HepG2 (cell line): Measurements from ENCODE around the gene DDX19B. TPM values are rescaled to one million over a fixed set of nuclear protein-coding genes. Genes with fewer than 3 reads are reported as not detected.
A peak's percentile ranks its signal among the peaks of the same experiment; 100 is the strongest.
"Not testable (repeated sequence)": the region's sequence is repeated elsewhere in the genome, so short reads cannot be mapped to it uniquely, and the experiment has no call there.

Source experiments
- ATAC-seq: fragments of 200-7000 bp; cut with Tn5 transposase; 3 replicates; pipeline ENCODE4 v1.9.1; 2020; ENCODE audit warnings: mild to moderate bottlenecking, moderate library complexity
- BruUV-seq: library from RNA; stranded (reverse); fragments of 400-500 nt; replicated peaks from 2 replicates; lab custom pipeline; 2021; lab: Mats Ljungman, UMichigan
- CTCF ChIA-PET: fragments of 300-600 bp; formaldehyde crosslinking; extraction: SDS; loops from one replicate; lab custom pipeline; 2021; ENCODE audit warnings: low total read pairs, inconsistent platforms, low intra/inter-chr PET ratio; lab: Yijun Ruan, JAX
- POLR2A ChIA-PET: fragments of 350-600 bp; sonication (Branson Sonifier 250); formaldehyde crosslinking; loops from one replicate; lab custom pipeline; 2020; ENCODE audit warnings: antibody characterized with exemption, inconsistent platforms; lab: Yijun Ruan, JAX
- DNase-seq: peaks from one replicate; pipeline ENCODE4 v3.0.0-alpha.2; 2015; ENCODE audit warnings: low spot score
- FAIRE-seq: peaks from 3 replicates; lab custom pipeline; 2011; peaks lifted over from hg19 to GRCh38; lab: Jason Lieb, UNC
- H2AFZ ChIP-seq: one replicate; pipeline ENCODE4 v1.6.1; 2011; ENCODE audit warnings: low read length, inconsistent platforms
- H3K27ac ChIP-seq: fragments of 300-600 bp; 3 replicates; pipeline ENCODE4 v1.8.0; 2011; ENCODE audit warnings: mixed run types, mild to moderate bottlenecking, mixed read lengths, low read length, inconsistent platforms; ENCODE audit not compliant: insufficient read depth; ENCODE audit errors: extremely low read length
- H3K27me3 ChIP-seq, 2 experiments: fragments of 200-600 bp in 1 of 2; 2 replicates in 1 of 2; 3 replicates in 1 of 2; pipeline versions ENCODE4 v1.6.0 to v1.8.0; 2011; ENCODE audit warnings: low read length in 2 of 2, mild to moderate bottlenecking in 2 of 2, moderate library complexity in 2 of 2, inconsistent platforms in 1 of 2; ENCODE audit not compliant: insufficient read depth in 2 of 2, control insufficient read depth in 1 of 2
- H3K36me3 ChIP-seq, 2 experiments: fragments of 200-600 bp in 1 of 2; replicated peaks in 1 of 2; 2 replicates in 1 of 2; 3 replicates in 1 of 2; pipeline versions ENCODE4 v1.5.1 to v1.8.0; 2011; ENCODE audit warnings: low read length in 2 of 2, inconsistent platforms in 1 of 2; ENCODE audit not compliant: insufficient read depth in 2 of 2, control insufficient read depth in 1 of 2
- H3K4me1 ChIP-seq: 2 replicates; pipeline ENCODE4 v1.5.1; 2012; ENCODE audit warnings: low read length, inconsistent platforms; ENCODE audit not compliant: insufficient read depth
- H3K4me2 ChIP-seq: 2 replicates; pipeline ENCODE4 v1.6.0; 2011; ENCODE audit warnings: low read depth, low read length, inconsistent platforms
- H3K4me3 ChIP-seq, 3 experiments: fragments of 200-600 bp in 1 of 3; sonication (generic), shearing (Covaris generic) in 1 of 3; replicated peaks in 1 of 3; 2 replicates each; pipeline ENCODE4 v1.5.1; 2011 to 2016; ENCODE audit warnings: low read length in 3 of 3, inconsistent platforms in 2 of 3, low read depth in 2 of 3, mild to moderate bottlenecking in 2 of 3, control low read depth in 1 of 3, mixed read lengths in 1 of 3; ENCODE audit not compliant: insufficient read depth in 1 of 3
- H3K79me2 ChIP-seq: one replicate; pipeline ENCODE4 v1.6.1; 2011; ENCODE audit warnings: low read length, inconsistent platforms; ENCODE audit not compliant: insufficient read depth
- H3K9ac ChIP-seq: 2 replicates; pipeline ENCODE4 v1.6.0; 2011; ENCODE audit warnings: mild to moderate bottlenecking, low read depth, low read length, inconsistent platforms; ENCODE audit not compliant: insufficient read depth
- H3K9me3 ChIP-seq: 2 replicates; pipeline ENCODE4 v1.5.1; 2012; ENCODE audit warnings: mild to moderate bottlenecking, low read length
- H4K20me1 ChIP-seq: 2 replicates; pipeline ENCODE4 v1.6.0; 2011; ENCODE audit warnings: inconsistent platforms, mild to moderate bottlenecking, low read length, moderate library complexity; ENCODE audit not compliant: insufficient read depth
- ZNF318 ChIP-seq: sonication (generic); formaldehyde crosslinking; IDR thresholded peaks from 2 replicates; pipeline ENCODE4 v1.4.0; 2020; ENCODE audit warnings: mild to moderate bottlenecking, missing genetic modification reagents
- ZNF780A ChIP-seq: sonication (generic); formaldehyde crosslinking; IDR thresholded peaks from 2 replicates; pipeline ENCODE4 v1.8.0; 2022; ENCODE audit warnings: mild to moderate bottlenecking, missing genetic modification reagents, moderate library complexity
- WGBS: methylation state at CpG from one replicate; pipeline ENCODE4 v1.1.6; 2017; ENCODE audit warnings: low lambda C conversion rate; 5-methylcytosine and 5-hydroxymethylcytosine counted together
- in situ Hi-C: cut with HindIII; loops from 2 replicates; pipeline ENCODE4 v1.10.0; 2017; ENCODE audit warnings: low pct_unique_long_range_greater_than_20kb; ENCODE audit not compliant: extremely low pct_ligation_motif_present
- intact Hi-C: fragments of 100-400 bp; cut with micrococcal nuclease; formaldehyde crosslinking; loops from one replicate; pipeline ENCODE4 v1.10.0; 2022; ENCODE audit not compliant: unreplicated experiment
- polyA plus RNA-seq, 8 experiments: library from polyadenylated mRNA; depleted of rRNA in 3 of 8; stranded (reverse) in 7 of 8; unstranded in 1 of 8; fragments of >200 nt; fragmentation: Illumina TruSeq in 4 of 8; extraction: Trizol in 4 of 8; gene quantifications; 2 replicates each; pipeline versions ENCODE4 v1.2.1 to v1.2.3, GENCODE V29; 2011 to 2016; ENCODE audit warnings: low read depth in 4 of 8, missing spikeins in 1 of 8, mixed read lengths in 1 of 8; ENCODE audit not compliant: insufficient read depth in 1 of 8
- total RNA-seq, 5 experiments: library from RNA; depleted of rRNA; stranded (reverse); fragments of >200 nt; fragmentation: Illumina TruSeq; extraction: Trizol; gene quantifications; 2 replicates each; pipeline ENCODE4 v1.2.3, GENCODE V29; 2016; ENCODE audit warnings: low read depth in 1 of 5
- TF ChIP-seq, protein P1 (sequence below): sonication (generic); formaldehyde crosslinking; IDR thresholded peaks from 2 replicates; pipeline ENCODE4 v1.4.0; 2020; ENCODE audit warnings: missing genetic modification reagents

The DDX19B gene
- total and polyA plus RNA-seq, 2 of the 13 experiments (the other 11 are each of a cell fraction or from before 2014, with no cell fraction given), result 36.2 to 40.0 TPM

DNA sequence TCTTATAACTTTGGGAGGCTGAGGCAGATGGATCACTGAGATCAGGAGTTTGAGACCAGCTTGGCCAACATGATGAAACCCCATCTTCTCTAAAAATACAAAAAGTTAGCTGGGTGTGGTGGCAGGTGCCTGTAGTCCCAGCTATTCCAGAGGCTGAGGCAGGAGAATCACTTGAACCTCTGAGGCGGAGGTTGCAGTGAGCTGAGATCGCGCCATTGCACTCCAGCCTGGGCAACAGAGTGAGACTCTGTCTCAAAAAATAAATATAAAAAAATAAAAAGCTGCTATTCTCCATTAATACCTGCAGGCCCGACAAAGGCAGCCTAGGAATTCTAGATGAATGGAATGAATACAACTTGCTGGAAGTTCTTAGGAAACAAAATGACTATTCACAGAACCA lies 49.3 kb upstream of the DDX19B start:
- BruUV-seq, ATAC-seq, H3K9me3 ChIP-seq, H3K27ac ChIP-seq, CTCF ChIA-PET: not testable (repeated sequence)
- peak overlapping the region; percentile 86 for H3K4me2 ChIP-seq
- H3K36me3 ChIP-seq, result peaks cover 22 to 27% of the 10 kb centered on the region in 2 experiments
- peak overlapping the region; percentile 36 to 62 (median 54); a peak in 3 of 6 replicates for H3K4me3 ChIP-seq
- peaks cover 29% of the 10 kb centered on the region for H3K4me1 ChIP-seq
- TF ChIP-seq, protein P1, sequence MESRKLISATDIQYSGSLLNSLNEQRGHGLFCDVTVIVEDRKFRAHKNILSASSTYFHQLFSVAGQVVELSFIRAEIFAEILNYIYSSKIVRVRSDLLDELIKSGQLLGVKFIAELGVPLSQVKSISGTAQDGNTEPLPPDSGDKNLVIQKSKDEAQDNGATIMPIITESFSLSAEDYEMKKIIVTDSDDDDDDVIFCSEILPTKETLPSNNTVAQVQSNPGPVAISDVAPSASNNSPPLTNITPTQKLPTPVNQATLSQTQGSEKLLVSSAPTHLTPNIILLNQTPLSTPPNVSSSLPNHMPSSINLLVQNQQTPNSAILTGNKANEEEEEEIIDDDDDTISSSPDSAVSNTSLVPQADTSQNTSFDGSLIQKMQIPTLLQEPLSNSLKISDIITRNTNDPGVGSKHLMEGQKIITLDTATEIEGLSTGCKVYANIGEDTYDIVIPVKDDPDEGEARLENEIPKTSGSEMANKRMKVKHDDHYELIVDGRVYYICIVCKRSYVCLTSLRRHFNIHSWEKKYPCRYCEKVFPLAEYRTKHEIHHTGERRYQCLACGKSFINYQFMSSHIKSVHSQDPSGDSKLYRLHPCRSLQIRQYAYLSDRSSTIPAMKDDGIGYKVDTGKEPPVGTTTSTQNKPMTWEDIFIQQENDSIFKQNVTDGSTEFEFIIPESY, result peak; percentile 68
- TF ChIP-seq, all 625 proteins: peak for 1; not testable (repeated sequence) for 624
- not testable (repeated sequence) for FAIRE-seq, H3K27me3 ChIP-seq, DNase-seq, H2AFZ ChIP-seq
- POLR2A ChIA-PET, result interaction anchor here (2.2 kb wide), 1 partner anchor 92 kb away, joined by 7 read pairs; no protein-coding TSS in a partner anchor
- H3K9ac ChIP-seq, result peak overlapping the region; percentile 62; the same call in 1 of the 2 replicates
- peaks cover 19% of the 10 kb centered on the region for H3K79me2 ChIP-seq
- peaks cover 24% of the 10 kb centered on the region for H4K20me1 ChIP-seq
- intact Hi-C loops (loop anchor here (5.0 kb wide), 1 partner anchor 97 kb away; no protein-coding TSS in a partner anchor), in situ Hi-C loops (loop anchor here (10.0 kb wide), 1 partner anchor 85 kb away; no protein-coding TSS in a partner anchor)
- 78% methylated on average over 4 of the region's 4 CpGs for WGBS

DNA sequence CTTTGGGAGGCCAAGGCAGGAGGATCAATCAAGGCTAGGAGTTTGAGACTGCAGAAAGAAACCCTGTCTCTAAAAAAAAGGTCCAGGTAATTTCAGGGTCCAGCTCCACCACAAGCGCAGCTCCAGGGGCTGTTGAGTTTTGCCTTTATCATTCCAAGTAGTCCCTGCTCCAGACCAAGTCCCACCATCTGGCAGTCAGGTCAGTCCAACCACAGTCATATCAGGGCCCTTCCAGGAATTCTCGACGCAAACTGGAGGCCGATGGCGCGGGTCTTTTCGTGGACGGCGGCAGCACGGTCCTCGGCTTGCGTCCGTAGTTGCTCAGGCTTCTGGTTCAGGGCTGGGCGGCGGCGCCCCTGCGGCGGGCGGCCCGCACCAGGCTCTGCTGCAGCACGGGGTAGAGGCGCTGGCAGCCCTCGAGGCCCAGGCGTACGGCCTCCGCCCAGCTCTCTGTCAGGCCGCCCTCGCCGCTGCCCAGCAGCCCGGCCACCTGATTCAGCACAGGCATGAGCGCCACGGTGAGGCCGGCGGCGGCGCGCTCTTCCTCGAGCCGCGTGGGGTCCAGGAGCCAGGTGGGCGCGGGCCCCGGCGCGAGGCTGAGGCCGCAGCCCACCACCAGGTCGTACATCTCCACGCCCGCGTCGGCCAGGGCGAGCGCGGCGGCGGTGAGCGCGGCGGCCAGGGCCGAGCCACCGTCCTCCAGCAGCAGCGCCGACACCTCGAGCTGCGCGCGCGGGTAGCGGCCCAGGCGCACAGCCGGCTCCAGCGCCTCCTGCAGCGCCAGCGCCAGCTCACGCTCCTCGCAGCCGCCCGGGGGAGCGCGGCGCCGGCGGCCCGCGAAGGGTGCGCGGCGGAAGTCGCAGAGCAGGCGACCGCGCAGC lies 48.0 kb upstream of the DDX19B start:
- Histone ChIP-seq H2AFZ (no peak overlapping the region), H3K4me3 (peak overlapping the region; percentile 43 to 83 (median 81)), H3K27me3 (no peaks in the 10 kb centered on the region), H3K27ac (peak overlapping the region; percentile 90), H3K4me2 (peak overlapping the region; percentile 89), H3K9me3 (no peaks in the 10 kb centered on the region), H3K79me2 (peaks cover 19% of the 10 kb centered on the region), H3K36me3 (peaks cover 27 to 39% of the 10 kb centered on the region in 2 experiments), H3K4me1 (peaks cover 42% of the 10 kb centered on the region), H4K20me1 (peaks cover 24% of the 10 kb centered on the region), H3K9ac (peak overlapping the region; percentile 86)
- peak; percentile 53 for DNase-seq
- ChIA-PET CTCF (interaction anchor here (1.3 kb wide), 1 partner anchor 86 kb away, joined by 4 read pairs; no protein-coding TSS in a partner anchor), POLR2A (interaction anchor here (1.0 to 2.5 kb wide), 10 partner anchors 11 to 130 kb away, joined by 3 to 33 read pairs (median 6); partner anchors contain the start of genes AARS1 and DDX19A)
- in situ Hi-C loops, result loop anchor here (10.0 kb wide), 1 partner anchor 86 kb away; no protein-coding TSS in a partner anchor
- intact Hi-C loops, result loop anchor here (5.0 kb wide), 1 partner anchor 99 kb away; no protein-coding TSS in a partner anchor
- FAIRE-seq, result no peak
- ATAC-seq, result peak; percentile 72
- 3% methylated on average over 27 of the region's 92 CpGs for WGBS
- no TSS peak for BruUV-seq
- TF ChIP-seq ZNF318 (peak; percentile 95; the same call in 1 of the 2 replicates), ZNF780A (no peak)
